GM19324 (cell line): ENCODE results near the gene JSRP1.
A peak's percentile ranks its signal among the peaks of the same experiment; 100 is the strongest.
"Not testable (repeated sequence)": the region's sequence is repeated elsewhere in the genome, so short reads cannot be mapped to it uniquely, and the experiment has no call there.

Experiments used
- ATAC-seq: cut with Tn5 transposase; IDR thresholded peaks from one replicate; pipeline ENCODE4 v1.9.1; 2021; ENCODE audit warnings: mild to moderate bottlenecking, moderate library complexity; ENCODE audit not compliant: unreplicated experiment, low FRiP score

JSRP1 gene

DNA sequence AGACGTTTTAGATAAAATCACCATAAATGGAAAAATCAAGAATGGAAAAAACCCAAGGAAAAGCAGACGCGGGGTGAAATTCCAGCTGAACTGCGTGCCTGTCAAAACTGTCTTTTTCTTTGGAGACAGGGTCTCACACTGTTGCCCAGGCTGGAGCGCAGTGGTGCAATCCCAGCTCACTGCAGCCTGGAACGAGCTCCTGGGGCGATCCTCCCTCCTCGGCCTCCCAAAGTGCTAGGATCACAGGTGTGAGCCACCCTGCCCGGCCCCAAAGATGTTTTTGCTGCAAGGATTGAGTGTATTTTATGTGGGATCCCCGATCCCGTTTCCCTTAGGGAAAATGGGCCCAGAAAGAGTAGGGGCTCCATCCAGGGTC, 26.6 kb upstream of the JSRP1 start:
- no peak for ATAC-seq

DNA sequence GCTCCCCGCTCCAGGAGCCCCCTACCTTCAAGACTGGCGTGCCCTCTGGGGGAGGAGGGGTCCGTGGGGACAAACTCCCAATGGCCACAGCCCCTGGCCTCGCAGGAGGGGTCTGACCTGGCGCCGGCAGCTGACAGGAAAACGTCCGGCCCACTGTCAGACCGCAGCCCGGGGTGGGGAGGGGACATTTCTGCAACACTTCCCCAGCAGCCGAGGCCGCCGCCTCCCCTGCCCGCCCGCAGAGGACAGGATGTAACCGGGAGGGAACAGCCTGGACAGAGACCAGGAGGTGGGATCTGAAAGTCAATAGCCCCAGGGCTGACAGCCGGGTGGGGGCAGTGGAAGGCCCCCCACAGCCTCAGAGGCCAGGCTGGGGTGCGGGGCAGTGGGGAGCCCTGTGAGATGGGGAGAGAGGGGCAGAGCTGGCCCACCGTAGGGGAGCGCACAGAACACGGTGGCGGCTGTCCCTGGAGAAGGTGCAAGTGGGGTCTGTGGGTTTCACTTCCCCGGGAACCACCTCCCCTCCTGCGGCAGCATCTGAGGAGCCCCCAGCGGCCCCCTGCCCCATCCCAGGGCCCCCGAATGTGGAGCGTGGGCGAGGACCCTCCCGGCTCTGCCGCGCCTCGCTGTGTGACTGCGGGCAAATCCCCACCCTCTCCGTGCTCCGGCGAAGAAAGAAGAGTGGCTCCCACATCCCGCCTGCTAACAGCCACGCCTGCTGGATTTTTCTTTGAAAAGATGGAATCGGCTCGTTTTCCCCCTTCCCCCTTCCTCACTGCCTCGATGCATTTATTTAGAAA, 26.0 kb upstream of the JSRP1 start, which contains the start of gene PEAK3:
TSS of gene PEAK3 (minus strand) at position 114 of the 800 bp plus-strand sequence. CDS start 1,244 bp downstream, outside the sequence.
- no peak for ATAC-seq

DNA sequence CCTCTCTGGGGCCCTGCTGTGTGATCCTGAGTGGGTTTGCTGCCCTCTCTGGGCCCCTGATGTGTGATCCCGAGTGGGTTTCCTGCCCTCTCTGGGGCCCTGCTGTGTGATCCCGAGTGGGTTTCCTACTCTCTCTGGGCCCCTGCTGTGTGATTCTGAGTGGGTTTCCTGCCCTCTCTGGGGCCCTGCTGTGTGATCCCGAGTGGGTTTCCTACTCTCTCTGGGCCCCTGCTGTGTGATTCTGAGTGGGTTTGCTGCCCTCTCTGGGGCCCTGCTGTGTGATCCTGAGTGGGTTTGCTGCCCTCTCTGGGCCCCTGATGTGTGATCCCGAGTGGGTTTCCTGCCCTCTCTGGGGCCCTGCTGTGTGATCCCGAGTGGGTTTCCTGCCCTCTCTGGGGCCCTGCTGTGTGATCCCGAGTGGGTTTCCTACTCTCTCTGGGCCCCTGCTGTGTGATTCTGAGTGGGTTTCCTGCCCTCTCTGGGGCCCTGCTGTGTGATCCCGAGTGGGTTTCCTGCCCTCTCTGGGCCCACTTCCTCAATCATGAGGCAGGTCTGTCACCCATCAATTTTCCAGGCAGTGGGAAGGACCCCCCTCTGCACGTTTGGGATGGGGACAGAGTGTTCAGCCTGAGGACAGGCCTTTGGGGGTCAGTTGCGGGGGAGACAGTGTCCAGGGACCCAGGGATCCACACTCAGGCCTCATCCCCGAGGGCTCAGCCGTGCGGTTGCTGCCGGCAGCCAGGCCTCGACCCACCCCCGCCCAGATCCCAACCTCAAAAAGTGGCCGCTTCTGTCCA, 25.2 kb upstream of the JSRP1 start:
- not testable (repeated sequence) for ATAC-seq

DNA sequence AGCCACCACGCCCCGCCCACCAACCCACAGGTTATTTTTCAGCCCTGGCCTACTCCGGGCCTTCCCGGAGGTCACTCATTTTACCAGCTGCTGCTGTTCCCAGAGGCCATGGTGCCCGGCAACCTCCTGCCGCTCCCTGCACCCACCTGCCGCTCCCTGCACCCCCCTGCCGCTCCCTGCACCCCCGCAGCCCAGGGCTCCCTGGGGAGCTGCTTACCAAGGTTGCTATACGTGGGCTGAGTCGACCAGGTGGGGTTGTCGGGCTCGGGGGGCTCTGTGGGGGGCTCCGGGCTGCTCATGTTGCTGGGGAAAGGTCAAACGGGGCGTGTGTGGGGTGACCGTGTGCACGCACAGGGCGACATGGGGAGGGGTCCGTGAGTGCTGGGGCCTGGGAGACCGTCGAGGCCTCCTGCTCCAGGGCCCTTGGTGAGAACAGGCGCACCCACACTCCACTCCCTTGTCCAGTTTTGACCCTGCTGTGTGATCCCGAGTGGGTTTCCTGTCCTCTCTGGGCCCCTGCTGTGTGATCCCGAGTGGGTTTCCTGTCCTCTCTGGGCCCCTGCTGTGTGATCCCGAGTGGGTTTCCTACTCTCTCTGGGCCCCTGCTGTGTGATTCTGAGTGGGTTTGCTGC, 24.5 kb upstream of the JSRP1 start:
- no peak for ATAC-seq

DNA sequence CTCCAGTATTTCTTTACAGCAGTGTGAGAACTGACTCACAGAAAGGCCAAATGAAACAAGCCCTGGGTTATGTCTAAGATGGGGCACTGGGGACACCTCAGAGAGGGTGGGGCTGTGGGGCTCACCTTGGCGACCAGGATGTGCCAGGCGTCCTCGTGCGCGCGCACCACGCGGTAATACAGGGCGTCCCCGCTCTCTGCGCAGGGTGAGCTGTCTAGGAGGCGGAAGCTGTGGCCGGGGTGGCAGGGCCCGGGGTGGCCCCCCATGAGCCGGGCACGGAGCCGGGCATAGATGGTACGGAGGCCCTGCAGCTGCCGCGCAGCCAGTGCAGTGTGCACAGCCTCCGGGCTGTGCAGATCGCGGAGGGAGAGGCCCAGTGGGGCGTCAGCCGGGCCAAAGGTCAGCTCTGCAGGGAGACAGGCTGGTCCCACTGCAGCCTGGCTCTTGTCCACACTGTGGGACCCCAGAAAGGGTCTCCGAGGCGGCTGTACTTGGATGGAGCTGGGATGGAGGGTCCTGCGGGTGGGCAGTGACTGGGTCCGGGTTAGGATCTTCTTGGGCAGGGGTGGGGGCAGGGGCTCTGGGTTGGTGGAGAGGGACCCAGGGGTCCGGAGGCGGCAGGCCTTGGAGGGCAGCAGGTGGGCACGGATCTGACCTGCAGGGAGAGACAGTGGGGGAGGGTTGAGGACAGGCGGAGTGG, 22.4 kb upstream of the JSRP1 start:
- no peak for ATAC-seq

DNA sequence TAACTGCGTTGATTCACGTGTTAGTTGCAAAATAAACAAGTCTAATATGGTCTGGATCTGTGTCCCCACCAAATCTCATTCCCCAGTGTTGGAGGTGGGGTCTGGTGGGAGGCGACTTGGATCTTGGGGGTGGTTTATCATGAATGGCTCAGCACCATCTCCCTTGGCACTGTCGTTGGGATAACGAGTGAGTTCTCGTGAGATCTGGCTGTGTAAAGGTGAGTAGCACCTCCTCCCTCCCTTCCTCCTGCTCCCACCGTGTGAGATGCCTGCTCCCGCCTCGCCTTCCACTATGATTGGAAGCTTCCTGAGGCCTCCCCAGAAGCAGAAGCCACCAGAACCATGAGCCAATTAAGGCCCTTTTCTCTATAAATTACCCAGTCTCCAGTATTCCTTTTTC, 20.9 kb upstream of the JSRP1 start:
- ATAC-seq = no peak

DNA sequence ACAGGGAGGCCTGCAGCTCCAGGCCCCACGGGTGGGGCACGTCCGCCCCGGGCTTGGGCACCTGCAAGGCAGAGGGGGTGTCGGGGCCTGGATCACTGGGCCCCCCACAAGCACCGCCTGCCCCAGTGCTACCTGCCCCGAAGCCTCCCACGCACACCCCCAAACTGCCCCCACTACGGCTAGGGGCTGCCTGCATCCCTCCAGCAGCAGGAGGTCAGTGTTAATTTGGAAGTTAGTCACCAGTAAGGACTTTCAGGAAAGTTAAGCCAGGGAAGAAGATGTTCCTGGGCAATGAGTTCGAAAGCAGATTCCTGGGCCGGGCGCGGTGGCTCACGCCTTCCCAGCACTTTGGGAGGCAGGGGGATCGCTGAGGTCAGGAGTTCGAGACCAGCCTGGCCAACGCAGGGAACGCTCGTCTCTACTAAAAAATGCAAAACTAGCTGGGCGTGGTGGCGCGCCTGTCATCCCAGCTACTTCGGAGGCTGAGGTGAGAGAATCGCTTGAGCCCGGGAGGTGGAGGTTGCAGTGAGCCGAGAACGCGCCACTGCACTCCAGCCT, 20.3 kb upstream of the JSRP1 start:
- ATAC-seq = no peak

DNA sequence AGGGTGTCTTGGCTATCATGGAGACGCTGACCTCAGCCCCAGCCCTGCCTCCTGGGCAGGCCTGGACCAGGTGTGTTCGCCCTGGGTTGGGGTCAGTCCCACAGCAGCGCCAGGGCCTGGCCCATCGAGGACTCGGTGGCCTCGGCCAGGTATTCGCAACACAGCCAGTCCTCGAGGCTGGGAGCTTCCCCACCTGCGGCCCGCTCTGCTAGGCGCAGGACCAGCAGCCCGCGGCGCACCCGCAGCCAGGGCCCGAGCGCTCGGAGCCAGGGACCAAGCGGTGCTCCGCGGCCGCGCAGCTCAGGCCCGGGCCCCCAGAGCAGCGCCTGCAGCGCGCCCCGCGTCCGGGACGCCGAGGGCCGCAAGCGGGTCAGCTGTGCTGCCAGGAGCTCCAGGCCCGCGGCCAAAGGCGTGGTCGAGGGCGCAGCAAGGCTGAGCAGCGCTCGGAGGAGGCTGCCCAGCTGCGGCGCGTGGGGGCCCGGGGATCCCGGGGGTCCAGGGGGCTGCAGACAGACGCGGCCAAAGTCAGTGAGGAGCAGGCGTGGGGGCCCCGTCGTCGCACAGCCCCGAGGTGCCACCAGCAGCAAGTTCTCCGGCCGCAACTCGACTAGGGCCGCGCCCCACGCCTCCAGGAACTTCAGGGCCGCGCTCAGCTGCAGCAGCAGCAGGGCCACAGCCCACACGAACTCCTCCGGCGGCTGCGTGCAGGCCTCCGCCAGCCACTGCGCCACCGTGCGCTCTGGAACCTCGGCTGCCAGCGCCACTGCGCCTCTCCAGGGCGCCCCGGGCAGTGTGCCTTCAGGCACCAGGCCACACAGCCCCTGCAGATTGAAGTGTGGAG, 19.6 kb upstream of the JSRP1 start:
- ATAC-seq = no peak

DNA sequence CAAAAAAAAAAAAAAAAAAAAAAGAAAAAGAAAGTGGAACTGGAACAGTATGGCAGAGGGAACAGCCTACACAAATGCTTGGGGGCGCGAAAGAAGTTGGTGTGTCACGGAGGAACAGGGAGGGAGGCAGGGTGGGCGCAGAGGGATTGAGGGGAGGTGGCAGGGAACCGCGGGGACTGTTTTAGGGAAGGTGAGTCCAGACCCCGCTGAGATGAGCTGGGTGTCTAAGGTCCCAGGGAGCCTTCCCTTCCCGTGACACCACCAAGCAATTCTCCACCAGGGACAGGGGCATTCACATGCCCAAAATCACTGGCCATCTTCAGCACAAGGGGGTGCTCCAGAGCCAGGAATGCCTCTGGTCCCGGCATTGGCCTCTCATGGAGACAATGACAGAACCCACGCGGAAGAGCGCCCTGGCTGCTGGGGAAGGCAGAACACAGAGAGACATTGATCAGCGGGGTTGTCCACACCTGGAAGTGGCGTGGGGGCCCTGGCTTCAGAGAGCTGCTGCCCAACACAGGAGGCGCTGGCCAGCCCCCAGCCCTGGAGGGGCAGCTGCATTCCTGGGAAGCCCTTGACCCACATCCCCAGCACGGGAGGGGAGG, 18.8 kb upstream of the JSRP1 start:
- ATAC-seq = no peak

DNA sequence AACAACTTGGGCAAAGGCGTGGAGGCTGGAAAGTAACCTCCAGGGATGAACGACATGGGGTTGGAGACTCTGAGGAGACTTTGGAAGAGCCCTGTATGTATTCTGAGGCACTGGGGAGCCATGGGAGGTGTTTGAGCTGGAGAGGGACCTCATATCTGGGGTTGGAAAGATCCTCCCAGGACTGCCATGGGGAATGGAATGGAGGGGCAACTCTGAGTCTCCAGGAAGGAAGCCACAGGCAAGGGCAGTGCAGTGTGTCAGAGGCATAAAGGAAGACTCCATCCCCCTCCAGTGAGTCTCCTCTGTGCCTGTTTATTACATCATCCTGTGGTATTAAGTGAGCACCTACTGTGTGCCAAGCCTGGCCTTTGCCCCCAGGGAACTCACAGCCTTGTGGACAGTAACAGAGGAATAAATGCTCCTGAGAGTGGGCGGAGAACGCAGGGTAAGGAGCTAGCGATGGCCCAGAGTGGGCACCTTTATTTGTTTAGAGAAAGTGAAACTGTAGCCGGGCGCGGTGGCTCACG, 18.0 kb upstream of the JSRP1 start:
- no peak for ATAC-seq

DNA sequence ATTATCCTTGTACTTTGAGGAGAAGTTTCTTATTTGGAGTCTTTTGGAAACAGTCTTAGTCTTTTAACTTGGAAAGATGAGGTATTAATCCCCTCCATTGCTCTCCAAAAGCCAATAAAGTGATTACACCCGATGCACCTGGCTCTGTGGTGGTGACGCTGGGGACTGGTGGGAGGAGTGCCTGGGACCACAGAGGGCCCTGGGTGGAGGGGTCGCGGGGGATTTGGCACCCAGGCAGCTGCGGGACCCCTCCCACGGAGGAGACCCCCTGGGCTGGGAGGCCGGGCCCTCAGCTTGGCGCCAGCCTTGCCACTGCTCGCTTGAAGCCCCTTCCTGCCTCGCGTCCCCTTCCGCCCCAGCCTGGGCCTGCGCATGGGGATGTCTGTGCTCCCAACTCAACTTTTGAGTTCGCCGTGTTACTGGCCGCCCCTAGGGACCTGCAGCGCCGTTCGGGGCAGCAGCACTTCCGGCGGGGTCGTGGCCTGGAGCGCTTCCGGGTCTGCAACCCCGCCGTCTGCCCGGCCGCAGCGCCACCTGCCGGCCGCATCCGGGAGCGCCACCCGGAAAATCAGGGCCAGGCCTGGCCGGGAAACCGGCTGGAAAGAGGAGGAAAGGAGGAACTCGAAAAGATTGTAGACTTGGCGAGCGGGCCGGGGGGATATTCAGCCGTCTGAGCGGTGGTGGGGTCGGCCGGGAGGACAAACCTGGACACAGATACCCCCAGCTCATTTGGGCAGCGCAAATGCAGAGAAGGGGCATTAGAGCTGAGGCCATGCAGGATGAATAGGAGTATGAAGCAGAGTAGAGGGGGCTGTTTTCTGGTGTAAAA, 17.4 kb upstream of the JSRP1 start:
- no peak for ATAC-seq

DNA sequence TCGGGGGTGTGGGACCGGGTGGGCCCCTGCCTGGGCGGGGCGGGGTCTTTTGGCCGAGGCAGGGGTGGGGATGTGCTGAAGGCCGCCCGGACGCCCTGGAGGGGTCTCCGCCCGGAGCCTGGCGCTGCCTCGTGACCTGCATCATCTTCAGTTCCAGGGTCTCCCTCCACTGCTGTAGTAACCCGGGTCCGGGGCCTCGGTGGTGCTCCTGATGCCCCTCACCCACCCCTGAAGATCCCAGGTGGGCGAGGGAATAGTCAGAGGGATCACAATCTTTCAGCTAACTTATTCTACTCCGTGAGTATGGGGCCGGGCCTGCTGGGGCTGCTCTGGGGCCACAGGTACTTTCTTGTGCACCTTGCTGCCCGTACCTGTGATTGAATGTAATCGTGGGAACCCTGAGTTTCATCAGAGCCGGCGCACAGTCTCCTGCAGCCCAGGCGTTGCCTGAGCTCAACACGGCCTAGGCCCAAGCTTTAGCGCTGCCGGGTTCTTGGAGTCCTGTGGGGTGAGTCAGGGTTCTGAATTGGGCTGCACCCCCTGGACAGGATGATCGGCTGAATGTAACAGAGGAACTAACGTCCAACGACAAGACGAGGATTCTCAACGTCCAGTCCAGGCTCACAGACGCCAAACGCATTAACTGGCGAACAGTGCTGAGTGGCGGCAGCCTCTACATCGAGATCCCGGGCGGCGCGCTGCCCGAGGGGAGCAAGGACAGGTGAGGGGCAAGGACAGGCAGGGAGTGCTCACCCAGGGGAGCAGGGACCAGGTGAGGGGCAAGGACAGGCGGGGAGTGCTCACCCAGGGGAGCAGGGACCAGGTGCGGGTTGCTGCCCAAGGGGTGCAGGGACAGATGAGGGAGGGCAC, 15.3 kb upstream of the JSRP1 start:
- no peak for ATAC-seq

DNA sequence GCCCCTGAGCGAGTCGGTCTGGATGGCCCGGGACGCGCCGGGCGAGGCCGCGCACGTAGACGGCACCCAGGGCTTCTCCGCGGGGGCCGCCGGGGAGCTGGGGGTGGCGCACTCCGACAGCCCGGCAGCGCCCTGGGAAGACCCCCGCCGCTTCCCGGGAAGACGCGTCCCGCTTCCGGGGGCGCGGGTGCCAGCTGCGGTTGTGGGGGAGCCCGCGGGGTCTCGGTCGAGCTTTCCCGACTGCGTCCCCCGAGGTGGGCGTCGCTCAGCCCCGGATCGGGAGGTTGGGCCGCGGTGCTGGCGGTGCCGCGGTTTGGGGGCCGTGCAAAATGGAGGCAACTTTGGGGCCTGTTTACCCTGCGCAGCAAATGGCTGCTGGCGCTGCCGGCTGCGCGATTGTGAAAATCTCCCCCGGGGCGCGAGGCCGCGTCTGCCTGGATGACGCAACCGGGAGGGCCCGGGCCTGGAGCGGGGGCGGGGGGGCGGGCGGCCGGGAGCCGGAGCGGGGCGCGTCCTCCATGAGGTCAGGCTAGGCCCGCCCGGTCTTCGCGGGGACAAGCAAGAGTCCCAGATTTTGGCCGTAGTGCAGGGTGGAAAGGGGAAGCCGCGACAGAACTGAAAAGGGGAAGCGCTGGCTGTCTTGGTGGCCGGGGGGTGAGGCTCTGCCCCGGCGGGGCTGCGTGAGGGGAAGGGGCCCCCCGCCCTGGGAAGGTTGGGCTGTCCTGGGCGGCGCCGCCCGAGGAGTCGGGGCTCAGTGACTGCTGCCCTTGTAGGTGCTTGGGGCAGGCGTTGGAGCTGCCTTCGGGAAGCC, 14.4 kb upstream of the JSRP1 start:
- ATAC-seq = no peak

DNA sequence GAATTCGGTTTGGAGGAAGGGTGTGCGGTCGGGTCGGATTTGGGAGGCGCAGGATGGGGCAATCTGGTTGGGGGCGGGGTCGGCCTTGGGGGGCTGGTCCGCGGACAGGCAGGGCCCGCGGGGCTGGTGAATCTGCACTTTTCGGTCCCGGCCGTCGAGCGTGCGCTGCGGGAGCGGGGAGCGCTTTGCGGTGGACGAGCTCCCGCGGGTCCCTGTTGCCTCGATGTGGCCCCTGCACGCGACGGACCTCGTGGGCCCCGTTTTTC, 13.9 kb upstream of the JSRP1 start:
- ATAC-seq = no peak

DNA sequence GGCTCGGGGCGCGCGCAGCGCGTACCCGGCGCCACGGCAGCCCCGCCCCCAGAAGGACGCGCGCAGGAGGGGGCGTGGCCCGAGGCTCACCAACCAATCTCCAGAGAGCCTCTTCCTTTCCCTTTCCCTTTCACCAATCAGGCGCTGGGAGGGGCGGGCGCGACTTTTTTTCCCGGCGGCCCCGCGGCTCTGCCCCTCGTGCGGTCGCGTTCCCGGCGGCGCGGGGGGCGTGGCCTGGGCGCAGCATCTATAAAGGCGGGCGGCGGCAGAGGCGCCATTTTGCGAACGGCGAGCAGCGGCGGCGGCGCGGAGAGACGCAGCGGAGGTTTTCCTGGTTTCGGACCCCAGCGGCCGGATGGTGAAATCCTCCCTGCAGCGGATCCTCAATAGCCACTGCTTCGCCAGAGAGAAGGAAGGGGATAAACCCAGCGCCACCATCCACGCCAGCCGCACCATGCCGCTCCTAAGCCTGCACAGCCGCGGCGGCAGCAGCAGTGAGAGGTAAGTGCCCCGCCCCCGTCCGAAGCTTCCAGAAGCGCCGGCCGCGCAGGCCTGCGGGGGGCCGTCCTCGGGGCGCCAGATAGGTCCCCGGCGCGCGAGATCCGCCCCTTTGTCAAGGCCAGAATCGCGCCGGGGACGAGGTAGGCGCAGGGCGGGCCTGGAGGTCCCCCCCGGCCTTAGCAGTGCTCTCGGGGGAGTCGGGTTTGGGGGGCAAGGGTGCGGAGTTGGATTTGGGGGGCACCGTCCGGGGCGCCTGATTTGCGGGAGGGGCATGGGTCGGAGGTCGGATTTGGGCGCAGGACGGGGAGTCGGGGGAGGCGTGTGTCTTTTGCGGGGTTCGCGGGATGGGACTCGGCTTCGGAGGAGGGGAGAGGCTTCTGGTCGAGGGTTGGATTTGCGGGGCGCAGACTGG, 13.3 kb upstream of the JSRP1 start:
- ATAC-seq = peak; percentile 70

DNA sequence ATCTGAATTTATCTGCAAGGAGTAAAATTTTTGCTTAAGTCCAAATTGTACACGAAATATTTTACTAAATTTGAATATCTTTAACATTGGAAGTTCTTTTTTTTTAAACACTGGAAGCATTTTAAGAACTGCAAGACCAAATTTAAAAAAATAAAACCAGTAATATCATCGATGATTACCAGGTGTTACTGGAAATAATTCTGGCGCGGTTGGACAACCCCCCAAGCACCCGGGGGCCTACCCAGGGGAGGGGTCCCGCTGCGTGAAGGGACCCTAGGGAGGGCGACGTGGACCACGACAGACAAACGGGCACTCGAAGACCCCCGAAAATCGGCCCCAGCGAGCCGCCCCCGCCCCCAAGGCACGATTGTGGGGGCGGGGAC, 12.6 kb upstream of the JSRP1 start:
- ATAC-seq = no peak
